GM12865 (cell line): ENCODE data around the gene CHKB.
"Not testable (repeated sequence)": the region's sequence is repeated elsewhere in the genome, so short reads cannot be mapped to it uniquely, and the experiment has no call there.

Source experiments
- DNase-seq: peaks from one replicate; pipeline ENCODE4 v3.0.0; 2010; ENCODE audit warnings: low read depth
- H3K4me3 ChIP-seq: 2 replicates; pipeline ENCODE4 v1.5.1; 2011; ENCODE audit warnings: mild to moderate bottlenecking, low read depth, low read length, control low read depth
- TF ChIP-seq, protein P1 (sequence below): IDR thresholded peaks from 2 replicates; pipeline ENCODE4 v1.5.1; 2011; ENCODE audit warnings: low read length, control low read depth, low read depth, inconsistent platforms; ENCODE audit not compliant: insufficient read depth; ENCODE audit errors: missing control alignments

CHKB gene

DNA sequence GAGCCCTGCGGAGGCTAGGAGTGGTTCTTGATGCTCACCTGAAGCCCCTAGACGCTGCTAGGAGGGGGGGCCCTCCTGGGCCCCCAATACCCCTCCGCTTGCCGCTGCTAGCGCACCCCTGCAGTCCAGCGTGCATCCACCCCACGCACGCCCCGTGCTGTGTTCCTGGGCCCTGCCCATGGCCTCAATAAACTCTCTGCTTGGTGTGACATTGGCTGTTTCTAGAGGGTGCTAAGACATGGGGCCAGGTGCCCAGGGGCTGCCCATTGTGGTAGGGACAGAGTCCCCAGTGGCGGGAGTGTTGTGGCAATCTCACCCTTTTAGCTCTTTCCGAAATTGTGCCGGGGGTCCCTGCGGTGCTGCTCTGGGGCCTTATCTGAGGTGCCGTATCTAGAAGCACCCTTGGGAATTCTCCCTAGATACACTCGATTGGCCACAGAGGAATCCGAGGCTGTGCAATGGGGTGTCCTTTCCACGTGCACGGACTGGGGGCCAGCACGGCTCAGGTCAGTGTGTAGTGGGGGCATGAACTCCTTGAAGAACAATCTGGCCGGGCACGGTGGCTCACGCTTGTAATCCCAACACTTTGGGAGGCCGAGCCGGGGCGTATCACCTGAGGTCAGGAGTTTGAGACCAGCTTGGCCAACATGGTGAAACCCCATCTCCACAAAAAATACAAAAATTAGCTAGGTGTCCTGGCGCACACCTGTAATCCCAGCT is 28.9 kb upstream of the CHKB start:
- TF ChIP-seq, protein P1, sequence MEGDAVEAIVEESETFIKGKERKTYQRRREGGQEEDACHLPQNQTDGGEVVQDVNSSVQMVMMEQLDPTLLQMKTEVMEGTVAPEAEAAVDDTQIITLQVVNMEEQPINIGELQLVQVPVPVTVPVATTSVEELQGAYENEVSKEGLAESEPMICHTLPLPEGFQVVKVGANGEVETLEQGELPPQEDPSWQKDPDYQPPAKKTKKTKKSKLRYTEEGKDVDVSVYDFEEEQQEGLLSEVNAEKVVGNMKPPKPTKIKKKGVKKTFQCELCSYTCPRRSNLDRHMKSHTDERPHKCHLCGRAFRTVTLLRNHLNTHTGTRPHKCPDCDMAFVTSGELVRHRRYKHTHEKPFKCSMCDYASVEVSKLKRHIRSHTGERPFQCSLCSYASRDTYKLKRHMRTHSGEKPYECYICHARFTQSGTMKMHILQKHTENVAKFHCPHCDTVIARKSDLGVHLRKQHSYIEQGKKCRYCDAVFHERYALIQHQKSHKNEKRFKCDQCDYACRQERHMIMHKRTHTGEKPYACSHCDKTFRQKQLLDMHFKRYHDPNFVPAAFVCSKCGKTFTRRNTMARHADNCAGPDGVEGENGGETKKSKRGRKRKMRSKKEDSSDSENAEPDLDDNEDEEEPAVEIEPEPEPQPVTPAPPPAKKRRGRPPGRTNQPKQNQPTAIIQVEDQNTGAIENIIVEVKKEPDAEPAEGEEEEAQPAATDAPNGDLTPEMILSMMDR: no peak
- no peak overlapping the region for H3K4me3 ChIP-seq
- DNase-seq: no peak

DNA sequence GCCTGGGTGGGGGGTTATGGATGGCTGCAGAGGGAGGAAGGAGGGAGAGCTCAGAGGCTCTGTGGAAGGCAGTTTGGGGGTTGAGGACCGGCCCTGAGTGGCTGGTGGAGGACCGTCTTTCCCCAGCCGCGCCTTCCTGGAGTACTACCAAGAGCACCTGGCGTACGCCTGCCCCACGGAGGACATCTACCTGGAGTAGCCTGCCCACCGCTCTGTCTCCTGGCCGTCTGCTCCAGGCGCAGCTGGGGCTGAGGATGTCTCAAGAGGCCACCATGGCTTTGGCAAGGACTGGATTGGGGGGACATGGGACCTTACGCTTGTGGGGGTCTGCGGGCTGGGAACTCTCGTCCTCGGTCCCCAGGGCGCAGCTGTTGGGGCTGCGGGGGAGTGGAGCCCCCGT is 27.9 kb upstream of the CHKB start:
- TF ChIP-seq, protein P1: no peak
- no peak overlapping the region for H3K4me3 ChIP-seq
- DNase-seq: no peak

DNA sequence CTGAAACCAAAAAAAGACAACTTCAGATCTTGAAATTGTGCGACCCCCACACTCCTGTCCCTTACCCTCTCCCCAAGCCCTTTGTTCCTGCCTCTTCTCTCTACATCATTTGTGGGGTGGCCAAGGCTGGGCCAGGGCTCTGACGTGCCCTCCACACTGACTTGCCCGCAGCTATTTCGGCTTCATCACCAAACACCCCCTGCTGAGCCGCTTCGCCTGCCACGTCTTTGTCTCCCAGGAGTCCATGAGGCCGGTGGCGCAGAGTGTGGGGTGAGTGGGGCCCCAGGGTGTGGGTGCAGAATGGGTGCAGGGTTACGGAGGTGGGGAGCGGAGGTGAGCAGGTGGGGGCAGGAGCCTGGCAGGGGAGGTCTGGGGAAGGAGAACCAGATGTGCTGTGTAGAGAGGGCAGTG is 27.4 kb upstream of the CHKB start:
- H3K4me3 ChIP-seq: no peak overlapping the region
- TF ChIP-seq, protein P1: no peak
- no peak for DNase-seq

DNA sequence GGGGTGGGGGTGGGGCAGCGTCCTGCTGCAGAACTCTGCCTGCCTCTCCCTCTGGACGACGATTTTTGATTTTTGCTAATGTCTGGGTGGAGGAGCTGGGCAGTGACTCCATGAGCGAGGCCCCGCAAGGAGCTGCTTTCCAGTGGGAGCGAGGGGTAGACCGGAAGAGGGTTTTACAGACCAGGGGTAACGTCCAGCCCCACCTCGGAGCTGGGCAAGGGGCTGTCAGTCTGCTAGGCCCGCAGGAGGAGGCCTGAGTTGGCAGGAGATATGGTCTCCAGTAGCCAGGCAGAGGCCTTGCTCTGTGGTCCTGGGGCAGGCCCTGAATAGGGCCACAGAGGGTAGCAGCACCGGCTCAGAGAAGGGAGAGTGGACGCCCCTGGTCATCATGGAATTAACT is 26.9 kb upstream of the CHKB start:
- no peak for DNase-seq
- H3K4me3 ChIP-seq: no peak overlapping the region
- TF ChIP-seq, protein P1: no peak

DNA sequence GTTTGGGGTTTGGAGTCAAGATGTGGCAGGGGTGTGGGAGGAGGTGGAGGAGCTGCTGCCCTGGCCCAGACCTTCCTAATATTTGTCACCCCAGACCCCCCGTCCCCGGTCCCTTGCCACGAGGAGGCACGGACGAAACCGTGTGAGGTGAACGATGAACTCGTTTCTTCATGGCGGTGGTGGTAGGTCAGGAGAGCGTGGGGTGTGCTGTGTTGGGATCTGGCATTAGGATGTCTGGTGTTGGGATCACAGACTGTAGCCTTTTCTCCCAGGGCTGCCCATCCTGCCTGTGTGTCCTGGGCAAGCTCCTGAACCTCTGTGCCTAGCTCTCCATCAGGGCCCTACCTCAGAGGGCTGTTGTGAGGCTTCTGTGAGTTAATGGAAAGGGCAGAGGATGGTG is 26.3 kb upstream of the CHKB start:
- no peak for DNase-seq
- TF ChIP-seq, protein P1: no peak
- no peak overlapping the region for H3K4me3 ChIP-seq

DNA sequence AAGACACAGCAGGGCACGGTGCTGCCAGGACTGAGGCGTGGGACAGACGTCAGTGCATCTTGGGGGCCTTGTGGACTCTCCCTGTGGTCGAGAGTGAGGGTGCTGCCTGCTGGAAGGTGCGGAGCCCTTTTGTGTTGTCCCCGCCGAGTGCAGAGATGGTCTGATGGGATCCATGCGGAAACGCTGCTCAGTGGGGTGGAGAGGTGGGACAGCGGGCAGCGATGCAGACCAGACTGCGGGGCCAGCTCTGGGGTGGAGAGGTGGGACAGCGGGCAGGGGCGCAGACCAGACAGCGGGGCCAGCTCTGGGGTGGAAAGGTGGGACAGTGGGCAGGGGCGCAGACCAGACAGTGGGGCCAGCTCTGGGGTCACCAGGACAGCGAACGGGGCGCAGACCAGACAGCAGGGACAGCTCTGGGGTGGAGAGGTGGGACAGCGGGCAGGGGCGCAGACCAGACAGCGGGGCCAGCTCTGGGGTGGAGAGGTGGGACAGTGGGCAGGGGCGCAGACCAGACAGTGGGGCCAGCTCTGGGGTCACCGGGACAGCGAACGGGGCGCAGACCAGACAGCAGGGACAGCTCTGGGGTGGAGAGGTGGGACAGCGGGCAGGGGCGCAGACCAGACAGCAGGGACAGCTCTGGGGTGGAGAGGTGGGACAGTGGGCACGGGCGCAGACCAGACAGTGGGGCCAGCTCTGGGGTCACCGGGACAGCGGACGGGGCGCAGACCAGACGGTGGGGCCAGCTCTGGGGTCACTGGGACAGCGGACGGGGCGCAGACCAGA is 25.6 kb upstream of the CHKB start:
- not testable (repeated sequence) for DNase-seq, H3K4me3 ChIP-seq

DNA sequence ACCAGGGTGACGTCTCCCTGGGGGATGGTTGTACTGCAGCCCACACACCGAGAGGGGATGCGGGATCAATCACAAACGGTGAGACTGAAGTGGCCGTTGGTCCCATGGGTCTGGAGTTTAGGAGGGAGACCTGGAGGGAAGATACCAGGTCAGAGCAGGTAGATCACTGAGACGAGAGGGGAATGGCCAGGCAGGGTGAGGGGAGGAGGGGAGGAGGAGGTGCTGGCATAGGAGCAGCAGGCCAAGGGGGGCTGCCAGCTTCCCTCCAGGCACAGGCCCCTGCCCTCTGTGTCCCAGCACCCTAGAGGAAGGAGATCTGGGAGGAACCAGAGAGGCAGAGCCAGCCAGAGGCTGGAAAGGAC is 25.0 kb upstream of the CHKB start:
- H3K4me3 ChIP-seq: no peak overlapping the region
- DNase-seq: no peak
- TF ChIP-seq, protein P1: no peak
